Epithelial cell of esophagus (primary cell): ENCODE data around the gene GPR3.

Experiments used
- DNase-seq: peaks from one replicate; pipeline ENCODE4 v3.0.0; 2010; ENCODE audit warnings: low read depth
- H3K4me3 ChIP-seq: 2 replicates; pipeline ENCODE4 v1.5.1; 2011; ENCODE audit warnings: mild to moderate bottlenecking, low read length, control low read depth
- CTCF ChIP-seq: IDR thresholded peaks from 2 replicates; pipeline ENCODE4 v1.5.1; 2011; ENCODE audit warnings: low read depth, mild to moderate bottlenecking, low read length, control low read depth, inconsistent platforms; ENCODE audit not compliant: insufficient read depth; ENCODE audit errors: missing control alignments

The GPR3 gene

GRCh38 chr1:27418326-27419185, 26.1 kb downstream of the GPR3 start:
- peak; percentile 94 for DNase-seq
- TF ChIP-seq CTCF = no peak
- no peak overlapping the region for H3K4me3 ChIP-seq

GRCh38 chr1:27423709-27424108, 31.3 kb downstream of the GPR3 start:
- no peak for TF ChIP-seq CTCF
- H3K4me3 ChIP-seq = no peak overlapping the region
- no peak for DNase-seq

- no peak for TF ChIP-seq CTCF
- no peak overlapping the region for H3K4me3 ChIP-seq
- no peak for DNase-seq
Observed at GRCh38 chr1:27427329-27427728, 34.9 kb downstream of the GPR3 start.

- no peak overlapping the region for H3K4me3 ChIP-seq
- DNase-seq = no peak
- TF ChIP-seq CTCF = no peak
Observed at GRCh38 chr1:27427816-27428315, 35.4 kb downstream of the GPR3 start.

- DNase-seq = no peak
- TF ChIP-seq CTCF = no peak
- no peak overlapping the region for H3K4me3 ChIP-seq
Observed at GRCh38 chr1:27428316-27429028, 36.0 kb downstream of the GPR3 start.

- no peak overlapping the region for H3K4me3 ChIP-seq
- no peak for TF ChIP-seq CTCF
- no peak for DNase-seq
Observed at GRCh38 chr1:27429029-27429425, 36.6 kb downstream of the GPR3 start.
